ENCODE measurements around the gene CRB1. TPM values are rescaled to one million over a fixed set of nuclear protein-coding genes. Genes with fewer than 3 reads are reported as not detected.

CRB1 gene
- total RNA-seq (2014; rRNA removed; shearing (Covaris generic); ENCODE audit: low replicate concordance): 0.30 TPM in 1 of 2 replicates, not detected in the other

- in situ Hi-C loops (cut with HindIII; ENCODE audit: low pct_unique_long_range_greater_than_20kb, low sequenced_read_pairs): no loop called here
- no peak for DNase-seq (ENCODE audit: low read depth)
These were observed at the start of gene CRB1 for GRCh38 chr1:197268012-197268411. Gene CRB1 (plus strand): TSS chr1:197268252. CDS start chr1:197268413, 161 bp downstream.

GRCh38 chr1:197218857-197219256, 49.2 kb upstream of the CRB1 start:
- in situ Hi-C loops (cut with HindIII; ENCODE audit: low pct_unique_long_range_greater_than_20kb, low sequenced_read_pairs): no loop called here
- DNase-seq (ENCODE audit: low read depth): no peak

GRCh38 chr1:197222025-197222685, 45.9 kb upstream of the CRB1 start:
- DNase-seq (ENCODE audit: low read depth): no peak

GRCh38 chr1:197222780-197223179, 45.3 kb upstream of the CRB1 start:
- in situ Hi-C loops (cut with HindIII; ENCODE audit: low pct_unique_long_range_greater_than_20kb, low sequenced_read_pairs): no loop called here
- DNase-seq (ENCODE audit: low read depth): no peak

More at GRCh38 chr1:197222025-197222685, 45.9 kb upstream of the CRB1 start:
- in situ Hi-C loops (cut with HindIII; ENCODE audit: low pct_unique_long_range_greater_than_20kb, low sequenced_read_pairs): no loop called here

GRCh38 chr1:197224160-197224559, 43.9 kb upstream of the CRB1 start:
- in situ Hi-C loops (cut with HindIII; ENCODE audit: low pct_unique_long_range_greater_than_20kb, low sequenced_read_pairs): no loop called here
- DNase-seq (ENCODE audit: low read depth): no peak

GRCh38 chr1:197225611-197226010, 42.4 kb upstream of the CRB1 start:
- in situ Hi-C loops (cut with HindIII; ENCODE audit: low pct_unique_long_range_greater_than_20kb, low sequenced_read_pairs): no loop called here
- DNase-seq (ENCODE audit: low read depth): no peak

- in situ Hi-C loops (cut with HindIII; ENCODE audit: low pct_unique_long_range_greater_than_20kb, low sequenced_read_pairs): no loop called here
- DNase-seq (ENCODE audit: low read depth): no peak
These were observed 33.5 kb upstream of the CRB1 start for GRCh38 chr1:197234581-197234980.

GRCh38 chr1:197235355-197235754, 32.7 kb upstream of the CRB1 start:
- in situ Hi-C loops (cut with HindIII; ENCODE audit: low pct_unique_long_range_greater_than_20kb, low sequenced_read_pairs): no loop called here
- DNase-seq (ENCODE audit: low read depth): no peak

GRCh38 chr1:197247465-197247864, 20.6 kb upstream of the CRB1 start:
- in situ Hi-C loops (cut with HindIII; ENCODE audit: low pct_unique_long_range_greater_than_20kb, low sequenced_read_pairs): no loop called here

GRCh38 chr1:197249324-197249723, 18.7 kb upstream of the CRB1 start:
- in situ Hi-C loops (cut with HindIII; ENCODE audit: low pct_unique_long_range_greater_than_20kb, low sequenced_read_pairs): no loop called here

More at GRCh38 chr1:197247465-197247864, 20.6 kb upstream of the CRB1 start:
- no peak for DNase-seq (ENCODE audit: low read depth)

GRCh38 chr1:197250616-197251015, 17.4 kb upstream of the CRB1 start:
- in situ Hi-C loops (cut with HindIII; ENCODE audit: low pct_unique_long_range_greater_than_20kb, low sequenced_read_pairs): no loop called here
- DNase-seq (ENCODE audit: low read depth): no peak

More at GRCh38 chr1:197249324-197249723, 18.7 kb upstream of the CRB1 start:
- DNase-seq (ENCODE audit: low read depth): no peak

- DNase-seq (ENCODE audit: low read depth): no peak
- in situ Hi-C loops (cut with HindIII; ENCODE audit: low pct_unique_long_range_greater_than_20kb, low sequenced_read_pairs): no loop called here
These were observed 15.1 kb upstream of the CRB1 start for GRCh38 chr1:197252973-197253372.

GRCh38 chr1:197254866-197255265, 13.2 kb upstream of the CRB1 start:
- in situ Hi-C loops (cut with HindIII; ENCODE audit: low pct_unique_long_range_greater_than_20kb, low sequenced_read_pairs): no loop called here
- DNase-seq (ENCODE audit: low read depth): no peak

- DNase-seq (ENCODE audit: low read depth): no peak
- in situ Hi-C loops (cut with HindIII; ENCODE audit: low pct_unique_long_range_greater_than_20kb, low sequenced_read_pairs): no loop called here
These were observed 3.0 kb upstream of the CRB1 start for GRCh38 chr1:197264936-197265567.

- in situ Hi-C loops (cut with HindIII; ENCODE audit: low pct_unique_long_range_greater_than_20kb, low sequenced_read_pairs): no loop called here
- DNase-seq (ENCODE audit: low read depth): no peak
These were observed 1.0 kb downstream of the CRB1 start for GRCh38 chr1:197269053-197269452.

GRCh38 chr1:197272791-197273190, 4.7 kb downstream of the CRB1 start:
- in situ Hi-C loops (cut with HindIII; ENCODE audit: low pct_unique_long_range_greater_than_20kb, low sequenced_read_pairs): no loop called here
- DNase-seq (ENCODE audit: low read depth): no peak

GRCh38 chr1:197277166-197277565, 9.1 kb downstream of the CRB1 start:
- in situ Hi-C loops (cut with HindIII; ENCODE audit: low pct_unique_long_range_greater_than_20kb, low sequenced_read_pairs): no loop called here
- DNase-seq (ENCODE audit: low read depth): no peak

GRCh38 chr1:197284325-197284724, 16.3 kb downstream of the CRB1 start:
- DNase-seq (ENCODE audit: low read depth): no peak
- in situ Hi-C loops (cut with HindIII; ENCODE audit: low pct_unique_long_range_greater_than_20kb, low sequenced_read_pairs): no loop called here

- DNase-seq (ENCODE audit: low read depth): no peak
- in situ Hi-C loops (cut with HindIII; ENCODE audit: low pct_unique_long_range_greater_than_20kb, low sequenced_read_pairs): no loop called here
These were observed 16.9 kb downstream of the CRB1 start for GRCh38 chr1:197284966-197285365.

All from Caki2 (cell line).